ENCODE measurements around the gene USP37.

- TF ChIP-seq CTCF (conservative IDR thresholded peaks at IDR 0.05; ENCODE audit: low read depth, low read length) (no peak), EZH2 (IDR thresholded peaks at IDR 0.05; ENCODE audit: low read length, unreplicated experiment) (no peak)
Measured at GRCh38 chr2:218423584-218423983, 144.6 kb downstream of the USP37 start.
